HFFc6 (cell line): ENCODE results near the gene DFFB. TPM values are rescaled to one million over a fixed set of nuclear protein-coding genes. Genes with fewer than 3 reads are reported as not detected.

ENCODE experiments used
- DNase-seq: peaks from one replicate; pipeline ENCODE4 v3.0.0-alpha.2; 2018
- H3K27ac Mint-ChIP-seq: 2 replicates; pipeline ENCODE4 v1.8.0; 2020; ENCODE audit warnings: mild to moderate bottlenecking, mixed read lengths
- H3K27me3 Mint-ChIP-seq: 2 replicates; pipeline ENCODE4 v1.8.0; 2021; ENCODE audit warnings: mild to moderate bottlenecking, moderate library complexity, mixed read lengths; ENCODE audit not compliant: insufficient read depth
- H3K36me3 Mint-ChIP-seq: 2 replicates; pipeline ENCODE4 v1.8.0; 2021; ENCODE audit warnings: low read depth, mixed read lengths
- H3K4me1 Mint-ChIP-seq: 2 replicates; pipeline ENCODE4 v1.8.0; 2020; ENCODE audit warnings: low read depth, mixed read lengths
- H3K4me3 Mint-ChIP-seq: 2 replicates; pipeline ENCODE4 v1.8.0; 2020; ENCODE audit warnings: mild to moderate bottlenecking, moderate library complexity, mixed read lengths
- H3K9me3 Mint-ChIP-seq: 2 replicates; pipeline ENCODE4 v1.8.0; 2020; ENCODE audit warnings: mild to moderate bottlenecking, mixed read lengths
- total RNA-seq, 6 experiments: library from RNA; stranded (reverse); fragmentation: NEBNext Ultra II Directional; extraction: Animal tissue kit (Norgen Biotek cat#: 25700); gene quantifications; 2 replicates in 1 of 6; 3 replicates in 5 of 6; pipeline ENCODE4 v1.2.3, GENCODE V29; 2021
- TF ChIP-seq, protein P1 (sequence below): fragments of 200-600 bp; sonication (generic); IDR thresholded peaks from 2 replicates; pipeline ENCODE4 v1.5.0; 2021; ENCODE audit warnings: antibody characterized with exemption, mild to moderate bottlenecking

The DFFB gene
- total RNA-seq, 6 experiments from 2014 or later, result 4.5 to 5.8 (median 5.2) TPM

DNA sequence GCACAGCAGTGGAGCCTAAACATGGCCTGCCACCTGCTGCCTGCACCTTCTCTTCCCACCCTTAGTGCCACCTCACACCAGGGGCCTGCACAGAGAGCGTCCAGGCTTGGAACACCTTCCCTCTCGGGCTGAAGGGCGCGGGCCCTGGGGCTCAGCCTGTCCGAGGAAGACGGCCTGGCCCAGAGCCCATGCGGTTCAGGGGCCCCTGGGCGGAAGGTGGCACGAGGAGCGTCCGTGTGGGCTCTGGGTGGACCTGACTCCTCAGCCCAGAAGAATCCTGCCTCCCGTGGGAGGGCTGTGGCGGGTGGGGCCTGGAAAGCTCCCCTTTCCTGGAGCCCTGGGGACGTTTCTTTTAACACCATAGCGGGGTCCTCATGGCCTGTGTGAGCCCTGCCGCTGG lies 19.4 kb downstream of the DFFB start:
- peaks cover 18% of the 10 kb centered on the region for H3K9me3 Mint-ChIP-seq
- TF ChIP-seq, protein P1, sequence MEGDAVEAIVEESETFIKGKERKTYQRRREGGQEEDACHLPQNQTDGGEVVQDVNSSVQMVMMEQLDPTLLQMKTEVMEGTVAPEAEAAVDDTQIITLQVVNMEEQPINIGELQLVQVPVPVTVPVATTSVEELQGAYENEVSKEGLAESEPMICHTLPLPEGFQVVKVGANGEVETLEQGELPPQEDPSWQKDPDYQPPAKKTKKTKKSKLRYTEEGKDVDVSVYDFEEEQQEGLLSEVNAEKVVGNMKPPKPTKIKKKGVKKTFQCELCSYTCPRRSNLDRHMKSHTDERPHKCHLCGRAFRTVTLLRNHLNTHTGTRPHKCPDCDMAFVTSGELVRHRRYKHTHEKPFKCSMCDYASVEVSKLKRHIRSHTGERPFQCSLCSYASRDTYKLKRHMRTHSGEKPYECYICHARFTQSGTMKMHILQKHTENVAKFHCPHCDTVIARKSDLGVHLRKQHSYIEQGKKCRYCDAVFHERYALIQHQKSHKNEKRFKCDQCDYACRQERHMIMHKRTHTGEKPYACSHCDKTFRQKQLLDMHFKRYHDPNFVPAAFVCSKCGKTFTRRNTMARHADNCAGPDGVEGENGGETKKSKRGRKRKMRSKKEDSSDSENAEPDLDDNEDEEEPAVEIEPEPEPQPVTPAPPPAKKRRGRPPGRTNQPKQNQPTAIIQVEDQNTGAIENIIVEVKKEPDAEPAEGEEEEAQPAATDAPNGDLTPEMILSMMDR, result no peak
- no peak overlapping the region for H3K27ac Mint-ChIP-seq
- H3K27me3 Mint-ChIP-seq, result peaks cover 2% of the 10 kb centered on the region; the same call in 1 of the 2 replicates
- H3K36me3 Mint-ChIP-seq, result peaks cover 24% of the 10 kb centered on the region
- no peak overlapping the region for H3K4me3 Mint-ChIP-seq
- no peaks in the 10 kb centered on the region for H3K4me1 Mint-ChIP-seq
- DNase-seq, result no peak

DNA sequence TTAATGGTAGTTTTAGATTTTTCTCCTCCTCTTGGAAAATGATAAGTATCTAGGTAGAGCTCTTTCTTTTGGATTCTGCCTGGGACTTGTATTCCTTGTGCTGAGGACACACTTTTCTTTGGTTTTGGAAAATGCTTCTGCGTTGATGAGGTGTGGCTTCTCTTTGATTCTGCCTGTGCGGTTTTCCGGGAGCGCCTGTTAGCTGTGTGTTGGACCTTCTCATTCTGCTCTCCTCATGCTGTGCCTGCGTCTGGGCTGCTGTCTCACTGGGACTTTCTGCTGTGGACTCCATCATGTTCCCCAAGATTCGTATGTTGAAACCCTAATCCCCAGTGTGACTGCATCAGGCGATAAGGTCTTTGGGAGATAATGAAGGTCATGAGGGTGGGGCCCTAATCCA lies 21.8 kb downstream of the DFFB start:
- TF ChIP-seq, protein P1, result no peak
- peaks cover 18% of the 10 kb centered on the region for H3K9me3 Mint-ChIP-seq

DNA sequence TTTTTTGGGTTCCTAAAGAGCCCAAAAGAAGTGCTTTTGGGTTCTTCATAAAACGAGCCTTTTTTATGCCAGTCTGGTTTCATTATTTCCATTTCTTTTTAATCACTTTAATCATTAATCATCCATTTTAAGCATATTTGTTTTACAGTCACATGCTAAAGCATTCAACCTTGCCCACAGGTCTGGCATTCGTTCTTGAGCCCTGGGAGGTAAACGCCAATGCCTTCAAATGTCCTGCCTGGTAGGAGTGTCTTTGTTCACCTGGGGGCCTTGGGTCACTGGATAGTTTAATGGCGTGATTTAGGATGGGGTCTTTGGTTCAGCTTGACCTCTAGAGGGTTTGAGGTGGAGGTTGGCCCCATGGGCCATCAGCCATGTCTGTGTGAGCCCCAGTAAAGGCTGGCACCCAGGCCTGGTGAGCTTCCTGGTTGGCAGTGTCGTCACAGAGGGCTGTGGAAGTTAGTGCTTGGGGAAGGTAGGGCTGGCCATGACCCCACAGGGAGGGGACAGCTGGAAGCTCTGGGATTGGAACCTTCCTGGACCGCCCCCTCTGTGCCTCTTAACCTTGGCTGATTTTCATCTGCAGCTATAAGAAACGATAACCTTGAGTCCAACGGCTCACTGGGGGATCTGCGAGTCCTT lies 22.6 kb downstream of the DFFB start:
- no peaks in the 10 kb centered on the region for H3K4me1 Mint-ChIP-seq
- H3K27ac Mint-ChIP-seq, result no peak overlapping the region
- H3K4me3 Mint-ChIP-seq, result no peak overlapping the region
- no peak for DNase-seq
- TF ChIP-seq, protein P1, result no peak
- peaks cover 2% of the 10 kb centered on the region; the same call in 1 of the 2 replicates for H3K27me3 Mint-ChIP-seq
- peaks cover 22% of the 10 kb centered on the region for H3K36me3 Mint-ChIP-seq
- peaks cover 18% of the 10 kb centered on the region for H3K9me3 Mint-ChIP-seq

More for the DNA sequence above, 21.8 kb downstream of the DFFB start:
- DNase-seq, result no peak
- Mint-ChIP-seq H3K27ac (no peak overlapping the region), H3K27me3 (peaks cover 2% of the 10 kb centered on the region; the same call in 1 of the 2 replicates), H3K36me3 (peaks cover 19% of the 10 kb centered on the region), H3K4me3 (no peak overlapping the region), H3K4me1 (no peaks in the 10 kb centered on the region)

DNA sequence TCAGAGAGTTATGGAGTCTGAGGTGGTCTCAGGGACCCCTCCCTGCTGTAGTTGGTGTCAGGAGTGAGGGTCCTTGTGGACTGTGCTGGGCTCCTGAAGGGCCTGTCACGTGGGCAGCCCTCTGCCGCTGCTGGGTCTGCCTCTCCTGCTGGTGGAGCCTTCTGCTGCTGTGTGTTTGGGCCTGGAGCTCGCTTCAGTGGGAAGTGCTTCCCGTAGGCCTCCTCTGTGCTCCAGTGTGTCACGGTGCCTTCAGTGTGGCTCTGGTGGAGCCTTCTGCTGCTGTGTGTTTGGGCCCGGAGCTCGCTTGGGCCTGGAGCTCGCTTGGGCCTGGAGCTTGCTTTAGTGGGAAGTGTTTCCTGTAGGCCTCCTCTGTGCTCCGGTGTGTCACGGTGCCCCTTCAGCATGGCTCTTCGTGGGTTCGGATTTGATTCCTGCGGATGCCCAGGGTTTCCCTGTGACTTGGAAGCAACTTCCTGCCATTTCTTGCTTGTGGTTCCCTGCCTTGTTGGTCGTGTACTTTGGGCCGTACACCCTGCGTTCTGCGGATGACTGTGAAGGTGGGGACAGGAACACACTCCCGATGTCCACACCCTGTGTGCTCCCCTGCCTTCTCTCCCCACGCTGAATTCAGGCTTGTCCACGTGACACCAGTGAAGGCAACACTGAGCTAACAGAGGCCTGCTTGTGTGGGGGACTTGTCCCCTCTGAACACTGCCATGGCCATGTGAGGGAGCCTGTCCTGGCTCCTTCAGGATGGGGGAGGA lies 23.3 kb downstream of the DFFB start:
- DNase-seq, result no peak
- Mint-ChIP-seq H3K27me3 (peaks cover 2% of the 10 kb centered on the region; the same call in 1 of the 2 replicates), H3K9me3 (peaks cover 18% of the 10 kb centered on the region), H3K27ac (no peak overlapping the region), H3K4me3 (no peak overlapping the region), H3K4me1 (no peaks in the 10 kb centered on the region), H3K36me3 (peaks cover 22% of the 10 kb centered on the region)
- TF ChIP-seq, protein P1, result no peak

DNA sequence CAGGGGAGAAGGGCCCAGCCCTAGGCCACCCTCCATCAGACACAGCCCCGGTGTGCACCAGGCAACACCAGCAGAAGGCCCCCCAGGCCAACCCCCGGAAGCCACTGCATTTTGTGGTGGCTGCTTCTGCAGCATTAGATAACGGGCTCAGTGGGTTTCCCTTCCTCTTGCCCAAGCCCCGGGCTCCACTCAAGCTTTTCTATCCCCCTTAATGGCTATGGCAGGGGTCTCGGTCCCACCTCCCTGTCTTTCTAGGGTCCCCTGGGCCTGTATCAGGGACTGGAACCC lies 23.9 kb downstream of the DFFB start:
- no peaks in the 10 kb centered on the region for H3K4me1 Mint-ChIP-seq
- no peak overlapping the region for H3K4me3 Mint-ChIP-seq
- peaks cover 18% of the 10 kb centered on the region for H3K9me3 Mint-ChIP-seq
- peaks cover 22% of the 10 kb centered on the region for H3K36me3 Mint-ChIP-seq
- peaks cover 2% of the 10 kb centered on the region; the same call in 1 of the 2 replicates for H3K27me3 Mint-ChIP-seq
- TF ChIP-seq, protein P1, result no peak
- no peak overlapping the region for H3K27ac Mint-ChIP-seq
- DNase-seq, result no peak
